Measurements from ENCODE around the gene SPP1.

SPP1 gene

GRCh38 chr4:88027611-88028608 is 52.4 kb downstream of the SPP1 start:
- no peak for DNase-seq

GRCh38 chr4:88028946-88029345 is 53.4 kb downstream of the SPP1 start:
- DNase-seq: no peak

GRCh38 chr4:88029556-88029955 is 54.0 kb downstream of the SPP1 start:
- no peak for DNase-seq

- no peak for DNase-seq
Observed at GRCh38 chr4:88030565-88031310, 55.2 kb downstream of the SPP1 start.
